GM19438 (cell line): Measurements from ENCODE around the gene PLEKHA6.

Experiments
- ATAC-seq: cut with Tn5 transposase; IDR thresholded peaks from one replicate; pipeline ENCODE4 v1.9.1; 2021; ENCODE audit warnings: low read depth; ENCODE audit not compliant: unreplicated experiment

The PLEKHA6 gene

DNA sequence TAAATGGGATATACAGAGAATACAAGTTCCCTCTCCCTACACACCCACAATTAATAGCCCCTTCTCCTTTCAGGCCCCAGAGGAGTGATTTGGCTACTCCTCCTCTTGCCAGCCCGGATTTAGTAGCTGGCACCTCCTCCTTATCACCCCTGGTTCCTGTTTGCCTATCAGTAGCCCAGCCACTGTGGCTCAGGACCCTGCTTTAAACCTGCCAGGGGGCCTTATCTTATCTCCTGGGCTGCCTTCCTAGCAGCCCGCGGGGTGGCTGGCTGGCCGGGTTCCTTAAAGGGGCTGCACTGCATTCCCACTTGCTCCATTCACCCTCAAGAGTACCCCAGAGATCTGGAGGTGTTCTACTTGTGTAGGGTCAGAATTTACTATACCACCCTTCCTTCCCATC is 70.4 kb downstream of the PLEKHA6 start:
- no peak for ATAC-seq

DNA sequence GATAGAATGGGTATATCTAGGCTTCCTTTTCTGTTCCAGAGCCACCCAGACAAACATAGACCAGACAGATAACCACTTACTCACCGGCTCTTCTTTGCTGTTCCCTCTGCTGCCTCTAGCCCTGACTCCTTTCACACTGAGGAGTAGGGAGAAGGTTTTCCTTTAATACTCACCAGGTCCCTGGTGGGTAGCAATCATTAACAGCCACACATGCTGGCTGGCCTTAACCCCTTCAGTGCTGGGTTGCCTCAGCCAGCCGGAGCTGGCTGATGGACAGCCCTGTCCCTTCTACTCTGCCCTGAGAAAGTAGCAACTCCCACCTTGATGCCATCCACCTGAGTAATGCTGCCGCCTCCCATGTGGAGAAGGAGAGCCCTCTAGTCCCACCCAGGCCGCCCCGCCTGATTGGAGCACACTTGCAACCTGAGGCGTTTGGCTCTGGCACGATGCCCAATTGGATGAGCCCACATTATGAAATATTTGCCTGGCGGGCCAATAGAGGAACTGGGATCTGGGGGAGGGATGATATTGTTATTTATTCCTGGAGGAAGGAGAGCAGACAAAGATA is 71.6 kb downstream of the PLEKHA6 start:
- ATAC-seq, result no peak

DNA sequence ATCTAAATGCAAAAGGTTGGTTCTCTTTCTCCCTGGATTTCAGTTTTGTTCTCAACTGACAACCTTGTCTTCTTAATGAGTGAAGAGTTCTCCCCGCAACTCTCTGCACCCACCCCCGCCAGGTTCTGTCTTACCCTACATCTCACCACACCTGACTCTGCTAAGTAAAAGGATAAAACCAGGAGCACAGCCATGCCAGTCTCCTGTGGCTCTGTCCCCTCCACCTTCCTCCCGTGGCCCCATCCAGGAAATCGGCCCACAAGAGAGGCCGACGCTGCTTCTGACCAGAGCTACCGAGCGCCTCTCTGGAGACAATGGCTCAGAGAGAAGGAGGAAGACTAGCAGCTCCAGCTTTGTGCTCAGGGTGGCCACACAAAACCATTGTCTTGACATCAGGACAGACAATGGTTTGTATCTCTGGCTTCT is 72.2 kb downstream of the PLEKHA6 start:
- no peak for ATAC-seq

DNA sequence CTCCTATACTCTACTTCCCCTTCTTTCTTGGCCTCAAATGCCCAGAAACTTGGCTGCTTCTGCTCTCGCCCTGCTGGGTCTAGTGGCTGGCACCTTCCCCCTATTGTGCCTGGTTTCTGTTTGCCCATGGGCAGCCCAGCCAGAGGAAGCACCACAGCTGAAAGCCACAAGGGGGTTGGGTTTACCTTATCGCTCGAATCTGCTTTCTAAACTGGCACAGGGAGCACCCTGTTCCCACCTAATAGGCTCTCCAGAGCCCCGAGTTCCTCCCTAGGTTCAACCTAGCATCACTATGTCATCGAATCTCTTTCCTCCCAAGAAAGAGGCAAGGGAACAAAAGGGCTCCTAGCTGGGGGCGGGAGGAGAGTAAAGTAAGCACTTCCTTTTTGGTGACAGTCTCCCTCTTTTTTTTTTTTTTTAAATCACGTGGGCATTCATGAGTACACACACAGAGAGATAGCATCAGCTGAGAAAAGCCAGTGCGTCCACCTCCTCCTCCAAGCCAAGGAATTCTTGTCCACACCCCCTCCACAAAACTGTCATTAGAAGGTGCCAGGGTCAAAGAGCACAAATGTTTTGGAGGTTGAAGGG is 72.8 kb downstream of the PLEKHA6 start:
- ATAC-seq, result no peak

GRCh38 chr1:204286315-204286714 is 73.4 kb downstream of the PLEKHA6 start:
- ATAC-seq, result no peak

DNA sequence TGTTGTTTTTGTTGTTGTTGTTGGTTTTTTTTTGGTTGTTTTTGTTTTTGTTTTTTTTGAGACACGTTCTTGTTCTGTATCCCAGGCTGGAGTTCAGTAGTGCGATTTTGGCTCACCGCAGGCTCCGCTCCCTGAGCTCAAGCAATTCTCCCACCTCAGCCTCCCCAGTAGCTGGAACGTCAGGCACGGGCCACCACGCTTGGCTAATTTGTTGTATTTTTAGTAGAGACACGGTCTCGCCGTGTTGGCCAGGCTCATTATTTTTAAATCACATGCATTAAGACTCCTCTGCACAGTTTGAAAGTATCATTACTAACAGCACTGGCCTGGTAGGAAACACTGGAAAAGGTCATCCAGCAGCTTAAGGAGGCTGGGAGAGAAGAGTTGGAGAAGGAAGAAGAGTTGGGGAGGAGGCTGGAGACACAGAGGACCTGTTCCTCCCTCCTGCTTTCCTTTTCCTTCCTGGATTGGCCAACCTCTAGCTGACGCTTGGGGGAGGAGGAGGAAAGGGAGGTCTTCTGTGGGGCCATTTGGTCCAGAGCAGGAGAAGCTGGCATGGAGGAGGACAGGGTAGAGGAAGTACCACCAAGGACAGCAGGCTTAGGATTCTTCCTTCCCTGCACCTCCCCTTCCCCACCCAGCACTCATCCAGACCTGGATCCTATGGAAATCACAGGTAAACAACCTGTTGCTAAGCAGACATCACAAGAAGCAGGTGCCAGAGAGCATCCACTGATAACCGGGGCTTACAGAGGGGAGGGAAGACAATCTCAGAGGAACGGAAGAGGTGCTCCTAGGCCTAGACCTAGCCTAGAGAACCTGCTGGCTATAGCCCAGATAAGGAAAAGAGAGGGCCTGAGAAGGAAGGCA is 74.1 kb downstream of the PLEKHA6 start:
- no peak for ATAC-seq

- ATAC-seq, result no peak
Observed at GRCh38 chr1:204284929-204285328, 74.8 kb downstream of the PLEKHA6 start.

DNA sequence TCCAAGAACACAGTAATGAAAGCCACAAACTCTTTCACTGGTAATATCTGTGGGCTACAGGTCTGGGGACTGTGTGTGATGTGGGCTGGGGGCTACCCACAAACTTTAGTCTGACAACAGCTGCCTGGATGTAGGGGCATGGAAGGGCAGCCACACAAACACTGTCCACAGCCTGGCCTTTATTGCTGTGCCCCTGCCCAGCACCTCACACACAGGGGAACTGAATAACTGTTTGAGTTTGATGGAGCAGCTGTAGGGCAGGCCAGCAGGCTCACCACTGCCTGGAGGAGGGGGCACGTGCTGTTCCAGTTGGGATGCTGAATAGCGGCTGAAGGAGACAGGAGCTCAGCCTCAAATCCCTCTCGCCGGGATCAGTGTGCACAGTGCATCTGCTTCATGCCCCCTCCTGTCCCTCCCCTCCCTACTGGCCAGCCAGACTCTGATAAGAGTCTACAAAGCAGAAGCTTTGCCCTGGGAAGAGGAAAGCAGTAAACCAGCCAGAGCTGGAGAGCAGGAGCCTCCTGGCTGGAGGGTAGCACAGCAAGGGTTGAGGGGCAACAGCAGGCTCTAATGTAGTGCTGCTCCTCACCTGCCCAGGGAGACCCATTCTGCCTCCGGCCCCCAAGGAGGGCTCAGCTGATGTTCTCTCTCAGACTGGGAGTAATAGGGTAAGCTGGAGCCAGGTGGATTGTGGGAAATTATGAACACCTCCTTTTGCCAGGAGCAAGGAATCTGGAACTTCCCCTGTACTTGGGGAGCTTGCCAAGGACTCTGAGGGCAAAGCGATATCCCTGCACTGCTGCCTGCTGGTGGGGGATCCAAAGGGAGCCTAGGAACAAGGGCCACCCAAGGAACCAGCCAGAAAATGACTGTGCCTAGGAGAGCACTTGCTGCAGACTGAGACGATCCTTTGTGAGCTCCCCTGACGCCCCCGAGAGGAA is 75.7 kb downstream of the PLEKHA6 start:
- no peak for ATAC-seq

GRCh38 chr1:204282761-204283221 is 76.9 kb downstream of the PLEKHA6 start:
- ATAC-seq, result no peak

GRCh38 chr1:204280099-204280961 is 79.4 kb downstream of the PLEKHA6 start:
- no peak for ATAC-seq

DNA sequence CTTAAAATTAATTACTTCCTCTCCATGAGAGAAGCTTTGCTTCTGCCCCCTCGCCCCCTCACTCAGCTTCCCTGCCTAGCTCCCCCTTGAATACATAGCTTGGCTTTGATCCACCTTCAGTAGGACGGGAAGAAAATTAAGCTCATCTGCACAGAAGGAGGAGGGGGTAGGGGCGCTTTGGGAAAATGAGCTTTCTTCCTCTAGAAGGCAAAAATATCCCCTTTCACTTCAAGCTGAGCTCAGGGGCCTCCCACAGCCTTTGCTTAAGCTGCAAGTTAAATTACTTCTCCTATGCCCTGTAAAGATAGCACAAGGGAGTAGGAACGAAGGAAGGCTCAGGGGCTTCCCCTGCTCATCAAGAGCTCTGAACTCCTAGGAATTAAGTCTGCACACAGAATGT is 80.8 kb downstream of the PLEKHA6 start:
- ATAC-seq, result no peak

DNA sequence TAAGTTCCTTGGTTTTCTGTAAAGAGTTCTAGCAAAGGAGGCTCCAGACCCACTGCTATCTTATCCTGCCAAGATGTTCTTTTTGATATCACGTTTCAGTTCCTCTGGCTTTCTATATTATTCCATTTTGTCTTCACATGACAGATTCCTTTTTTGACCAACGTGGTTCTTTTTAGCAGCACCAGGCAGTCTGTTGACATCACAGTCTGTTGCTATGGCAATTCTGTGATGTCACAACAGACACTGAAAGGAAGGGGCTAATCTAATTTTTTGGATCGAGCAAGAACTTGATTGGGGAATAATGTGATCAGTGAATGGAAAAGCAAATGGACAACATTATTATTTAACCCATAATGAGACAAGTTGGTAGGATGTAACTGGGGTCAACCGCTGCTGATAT is 81.5 kb downstream of the PLEKHA6 start:
- no peak for ATAC-seq

DNA sequence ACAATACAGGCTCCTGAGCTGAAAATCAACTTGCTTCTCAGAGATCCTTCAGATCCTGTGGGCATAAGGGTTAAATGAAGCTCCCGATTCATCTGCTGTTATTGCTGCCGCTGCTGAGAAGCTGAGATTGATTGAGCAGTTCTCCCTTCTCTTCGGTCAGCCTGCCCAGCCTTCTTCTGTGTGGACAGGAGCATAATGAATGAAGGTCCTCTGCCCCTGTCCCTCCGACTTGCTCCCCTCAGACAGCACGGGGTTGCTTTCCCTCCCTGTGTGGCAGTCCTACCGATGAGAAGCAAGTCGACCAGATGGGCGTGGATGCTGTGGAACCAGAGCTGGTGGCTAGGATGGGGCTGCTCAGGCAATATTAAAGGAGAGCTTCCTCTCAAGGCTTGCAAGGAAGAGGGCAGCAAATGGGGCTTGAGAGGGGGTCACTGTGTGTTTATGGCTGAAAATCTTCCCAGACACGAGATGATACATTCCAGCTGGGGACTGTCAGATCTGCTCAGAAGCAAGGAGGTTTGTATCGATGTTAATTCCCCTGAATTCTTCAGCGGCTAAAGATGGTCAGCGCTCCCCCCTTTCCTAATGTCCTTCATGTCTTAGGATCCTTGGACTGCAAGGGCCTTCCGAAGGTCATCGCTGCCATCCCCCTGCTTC is 82.0 kb downstream of the PLEKHA6 start:
- no peak for ATAC-seq

DNA sequence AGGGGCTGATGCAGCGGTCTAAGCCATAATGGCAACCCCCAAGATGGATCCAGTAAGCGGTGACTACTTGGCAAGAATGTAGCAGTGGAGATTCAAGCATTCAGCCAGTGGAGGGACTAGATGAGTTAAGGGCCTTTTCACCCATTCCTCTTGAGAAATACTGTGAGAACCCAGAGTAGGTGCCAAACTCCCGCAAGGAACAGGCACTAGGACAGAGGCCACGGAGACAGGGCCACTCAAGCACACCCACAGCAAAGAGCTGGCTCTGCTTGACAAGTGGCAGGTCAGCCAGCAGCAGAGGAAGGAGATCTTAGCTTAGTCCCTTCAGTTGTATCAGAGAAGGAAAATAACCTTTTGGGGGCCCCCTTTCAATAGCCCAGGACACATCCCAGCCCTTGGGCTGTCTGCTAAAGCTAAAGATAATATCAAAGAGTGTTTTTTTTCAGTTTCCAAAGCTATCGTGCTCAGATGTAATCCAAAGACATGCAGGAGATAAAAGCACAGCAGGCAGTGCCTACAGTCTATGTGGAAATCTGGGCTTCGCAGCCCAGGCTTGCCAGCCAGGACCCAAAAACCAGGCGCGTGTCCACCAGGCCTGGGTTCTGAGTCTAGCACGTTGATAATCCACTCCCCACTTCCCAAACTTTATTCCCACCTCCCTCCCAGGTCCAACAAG is 83.9 kb downstream of the PLEKHA6 start:
- no peak for ATAC-seq

GRCh38 chr1:204274446-204274845 is 85.3 kb downstream of the PLEKHA6 start:
- ATAC-seq, result no peak

DNA sequence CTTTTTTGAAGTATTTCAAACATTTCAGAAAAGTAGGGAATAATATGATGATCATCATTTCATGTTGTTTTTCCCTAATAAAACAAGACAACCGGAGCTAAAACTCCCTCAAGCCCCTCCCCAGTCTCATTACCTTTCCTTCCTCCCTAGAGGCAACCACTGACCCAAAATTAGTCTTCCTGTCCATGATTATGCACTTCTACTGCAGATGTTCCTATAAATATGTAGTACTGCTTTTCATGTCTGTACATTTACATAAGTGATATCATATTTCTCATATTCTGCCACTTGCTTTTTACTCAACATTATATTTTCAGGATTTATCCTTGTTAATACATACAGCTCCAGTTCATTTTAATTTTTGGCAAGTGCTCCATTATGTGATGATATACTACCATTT is 87.2 kb downstream of the PLEKHA6 start:
- no peak for ATAC-seq

- ATAC-seq, result no peak
Observed at GRCh38 chr1:204271970-204272369, 87.8 kb downstream of the PLEKHA6 start.

DNA sequence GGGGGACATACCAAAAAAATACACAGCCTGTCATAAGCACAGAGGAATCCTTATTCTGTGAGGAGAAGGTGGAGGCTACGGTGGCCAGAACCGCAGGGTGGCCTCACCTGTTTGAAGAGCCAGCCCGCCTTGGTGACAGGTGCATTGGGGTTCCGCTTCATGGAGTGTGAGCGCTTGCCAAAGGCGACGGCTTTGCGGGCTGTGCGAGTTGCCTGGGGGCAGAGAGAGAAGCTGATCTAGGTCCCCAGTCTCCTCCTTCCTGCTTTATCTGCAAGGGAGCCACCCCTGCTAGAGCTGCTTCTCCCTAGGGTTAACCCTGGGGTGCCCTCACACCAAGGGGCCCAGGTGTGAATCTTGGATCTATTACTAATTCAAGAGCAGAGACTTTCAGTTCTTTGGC is 91.6 kb downstream of the PLEKHA6 start:
- no peak for ATAC-seq

DNA sequence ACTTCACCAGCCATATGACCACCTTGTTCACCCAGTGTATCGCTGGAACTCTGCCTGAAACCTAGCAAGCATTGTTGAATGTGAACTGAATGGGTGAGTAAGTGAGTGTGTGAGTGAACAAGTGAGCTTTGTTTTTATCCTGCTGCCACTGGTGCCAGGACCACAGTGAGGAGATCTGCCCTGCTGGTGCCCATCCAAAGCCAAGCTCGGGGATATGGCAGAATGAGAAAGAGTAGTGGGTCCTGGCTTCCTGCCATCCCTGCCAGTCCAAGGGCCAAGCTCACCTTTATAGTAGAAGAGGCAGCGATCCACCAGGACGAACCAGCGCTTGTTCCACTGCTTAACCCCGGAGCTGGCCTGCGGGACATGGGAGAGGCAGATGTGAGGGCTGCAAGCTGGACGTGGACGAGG is 92.5 kb downstream of the PLEKHA6 start:
- ATAC-seq, result no peak
